Anterior cingulate cortex (tissue), 58 donors: ENCODE data around the gene PTPA.

ENCODE experiments used
- DNase-seq, 58 donors: peaks; one replicate each; lab custom pipeline; 2025; lab: John Stamatoyannopoulos, UW

Gene PTPA

GRCh38 chr9:129131300-129132145 is 20.3 kb downstream of the PTPA start:
- peak in 55 of 58 donors; percentile 14 to 83 (median 53) for DNase-seq

DNA sequence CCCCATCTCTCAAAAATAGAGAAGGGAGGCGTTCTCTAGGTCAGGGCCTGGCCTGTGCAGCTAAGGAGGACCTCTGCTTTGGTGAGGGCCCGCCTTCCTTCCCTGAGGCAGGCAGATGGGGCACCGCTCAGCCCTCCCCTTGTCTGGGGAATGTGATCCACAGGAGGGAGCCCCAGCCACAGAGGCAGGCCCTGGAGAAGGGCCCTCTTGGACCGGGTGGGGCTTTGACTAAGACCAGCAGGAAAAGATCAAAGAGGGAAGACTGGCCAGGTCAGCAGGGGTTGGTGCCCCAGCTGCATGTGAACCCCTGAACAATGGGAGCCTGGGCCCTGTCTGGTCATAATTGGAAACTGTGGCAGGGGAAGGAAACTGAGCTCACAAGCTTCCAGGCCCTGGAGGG is 21.9 kb downstream of the PTPA start:
- no peak for DNase-seq

GRCh38 chr9:129135476-129135875 is 24.3 kb downstream of the PTPA start:
- no peak for DNase-seq

DNA sequence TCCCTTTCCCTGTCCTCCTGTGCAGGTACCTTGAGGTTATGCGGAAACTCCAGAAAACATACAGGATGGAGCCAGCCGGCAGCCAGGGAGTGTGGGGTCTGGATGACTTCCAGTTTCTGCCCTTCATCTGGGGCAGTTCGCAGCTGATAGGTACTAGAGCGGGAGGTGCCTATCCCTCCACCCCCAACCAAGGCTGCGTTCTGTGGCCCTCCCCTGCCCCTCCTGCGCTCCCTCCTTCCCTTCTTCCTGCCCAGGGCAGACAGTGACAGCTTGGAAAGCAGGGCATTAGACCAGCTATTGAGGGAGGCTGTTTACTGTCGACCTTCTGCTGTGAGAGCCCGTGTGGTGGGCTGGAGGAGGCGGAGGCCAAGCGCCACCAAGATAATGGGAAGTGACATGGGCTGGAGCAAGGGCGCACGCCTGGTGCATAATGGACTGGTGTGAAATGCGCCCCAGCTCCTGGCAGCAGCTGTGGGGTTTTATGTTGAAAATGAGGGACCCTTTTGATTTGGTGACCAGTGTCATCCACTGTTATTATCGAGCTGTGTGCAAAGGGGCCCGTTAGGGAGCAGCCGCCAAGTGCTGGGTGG is 25.3 kb downstream of the PTPA start:
- DNase-seq, result no peak

DNA sequence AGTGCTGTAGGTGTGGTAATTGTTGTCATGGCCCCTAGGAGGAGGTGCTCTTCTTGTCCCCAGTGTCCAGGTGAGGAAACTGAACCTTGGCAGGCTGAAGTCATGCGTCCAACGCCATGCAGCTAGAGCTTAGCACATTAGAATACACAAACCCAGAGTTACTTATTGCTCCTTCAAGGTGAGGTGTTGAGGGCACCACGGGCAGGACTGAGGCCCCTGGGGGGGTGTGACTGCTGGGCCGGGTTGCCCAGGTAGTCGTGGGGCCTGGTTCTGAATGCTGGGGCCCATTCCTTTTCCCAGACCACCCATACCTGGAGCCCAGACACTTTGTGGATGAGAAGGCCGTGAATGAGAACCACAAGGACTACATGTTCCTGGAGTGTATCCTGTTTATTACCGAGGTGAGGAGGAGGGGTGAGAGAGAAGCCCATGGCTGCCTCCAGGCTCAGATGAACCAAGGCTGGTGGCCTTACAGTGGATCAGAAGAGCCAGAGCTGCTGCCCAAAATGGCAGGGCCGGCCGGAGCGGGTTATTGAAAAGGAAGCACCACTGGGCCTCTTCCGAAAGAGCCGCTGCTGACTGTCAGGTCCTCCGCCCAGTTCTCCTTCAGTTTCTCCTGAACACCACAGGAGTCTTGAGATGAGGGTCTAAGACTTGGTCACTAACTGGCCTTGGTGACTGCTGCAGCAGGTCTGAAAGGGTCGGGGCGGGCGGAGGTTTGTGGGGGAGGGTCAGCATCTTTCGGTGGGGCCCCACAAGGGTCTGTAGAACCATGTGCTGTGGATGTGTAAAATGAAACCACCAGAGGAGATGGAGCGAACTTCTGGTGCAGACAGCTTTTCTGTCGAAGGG is 26.3 kb downstream of the PTPA start:
- no peak for DNase-seq

GRCh38 chr9:129138144-129138462 is 26.9 kb downstream of the PTPA start:
- DNase-seq, result no peak

- DNase-seq, result peak in 5 of 58 donors; percentile 35 to 68 (median 53)
Observed at GRCh38 chr9:129138476-129139232, 27.4 kb downstream of the PTPA start.

DNA sequence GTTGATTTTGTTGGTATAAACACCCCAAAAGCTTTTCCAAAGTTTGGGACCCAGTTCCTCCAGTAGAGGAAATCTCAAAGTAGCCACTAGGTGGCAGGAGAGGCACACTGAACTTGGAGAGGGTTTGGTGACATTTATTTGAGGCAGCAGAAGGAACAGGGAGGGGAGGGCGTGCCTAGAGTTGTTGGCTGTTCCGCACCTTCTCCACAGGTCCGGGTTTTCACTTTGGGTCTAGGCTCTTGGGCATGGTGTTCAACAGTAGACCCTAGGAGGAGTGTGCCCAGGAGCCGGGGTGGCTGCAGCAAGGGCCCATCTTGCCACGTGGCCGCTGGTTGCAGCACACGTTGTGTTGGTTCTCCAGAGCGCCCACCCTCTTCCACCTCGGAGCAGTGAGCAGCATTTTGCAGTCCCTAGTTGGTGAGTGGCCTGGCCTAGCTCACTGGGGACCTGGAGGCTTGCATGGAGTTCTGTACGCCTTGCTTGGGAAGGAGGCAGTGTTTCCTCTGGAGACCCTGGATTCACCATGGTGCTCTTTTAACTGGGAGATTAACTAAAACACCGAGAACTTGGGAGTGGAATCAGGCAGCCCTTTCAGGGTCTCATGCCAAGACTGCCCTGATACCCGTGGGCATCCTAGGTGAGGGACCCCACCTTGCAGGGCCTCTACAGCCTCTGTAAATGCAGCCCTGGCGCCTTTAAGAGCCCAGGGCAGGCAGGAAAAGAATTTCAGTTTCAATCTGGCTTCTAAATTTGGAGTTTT is 28.2 kb downstream of the PTPA start:
- DNase-seq, result peak in 56 of 58 donors; percentile 22 to 88 (median 67)

- peak; percentile 27 to 94 (median 86) for DNase-seq
Observed at GRCh38 chr9:129139993-129140396, 28.8 kb downstream of the PTPA start.

DNA sequence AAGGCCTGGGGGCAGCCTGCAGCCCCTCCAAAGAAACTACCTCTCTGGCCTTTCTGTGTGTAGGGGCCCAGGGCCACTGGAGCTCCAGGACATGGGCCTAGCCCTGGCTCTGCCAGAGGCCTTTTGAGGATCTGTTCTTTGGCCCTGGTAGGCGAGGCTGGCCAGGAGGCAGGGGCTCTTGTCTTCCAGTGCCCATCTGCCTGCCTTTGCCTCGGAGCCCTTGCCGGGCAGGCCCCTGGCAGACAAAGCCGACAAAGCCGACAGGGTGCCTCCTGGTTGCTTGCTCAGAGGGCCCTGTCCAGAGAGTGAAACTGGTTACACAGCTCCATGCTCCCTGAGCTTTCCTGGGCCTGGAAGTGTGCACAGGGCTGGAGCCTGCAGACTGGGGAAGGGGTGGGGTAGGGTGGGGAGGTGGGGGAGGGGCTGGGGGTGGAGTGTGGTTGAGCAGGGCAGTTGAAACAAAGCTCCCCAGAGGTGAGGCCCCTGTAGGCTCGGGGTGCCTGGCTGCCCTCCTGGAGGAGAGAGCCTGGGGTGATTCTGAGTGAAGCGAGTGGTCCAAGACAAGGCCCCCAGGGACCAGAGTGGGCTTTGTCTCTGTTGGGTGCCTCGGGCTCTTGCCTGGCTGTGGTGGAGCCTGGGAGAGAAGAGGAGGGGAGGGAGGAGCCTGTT is 29.3 kb downstream of the PTPA start:
- peak in 30 of 58 donors; percentile 22 to 79 (median 60) for DNase-seq

DNA sequence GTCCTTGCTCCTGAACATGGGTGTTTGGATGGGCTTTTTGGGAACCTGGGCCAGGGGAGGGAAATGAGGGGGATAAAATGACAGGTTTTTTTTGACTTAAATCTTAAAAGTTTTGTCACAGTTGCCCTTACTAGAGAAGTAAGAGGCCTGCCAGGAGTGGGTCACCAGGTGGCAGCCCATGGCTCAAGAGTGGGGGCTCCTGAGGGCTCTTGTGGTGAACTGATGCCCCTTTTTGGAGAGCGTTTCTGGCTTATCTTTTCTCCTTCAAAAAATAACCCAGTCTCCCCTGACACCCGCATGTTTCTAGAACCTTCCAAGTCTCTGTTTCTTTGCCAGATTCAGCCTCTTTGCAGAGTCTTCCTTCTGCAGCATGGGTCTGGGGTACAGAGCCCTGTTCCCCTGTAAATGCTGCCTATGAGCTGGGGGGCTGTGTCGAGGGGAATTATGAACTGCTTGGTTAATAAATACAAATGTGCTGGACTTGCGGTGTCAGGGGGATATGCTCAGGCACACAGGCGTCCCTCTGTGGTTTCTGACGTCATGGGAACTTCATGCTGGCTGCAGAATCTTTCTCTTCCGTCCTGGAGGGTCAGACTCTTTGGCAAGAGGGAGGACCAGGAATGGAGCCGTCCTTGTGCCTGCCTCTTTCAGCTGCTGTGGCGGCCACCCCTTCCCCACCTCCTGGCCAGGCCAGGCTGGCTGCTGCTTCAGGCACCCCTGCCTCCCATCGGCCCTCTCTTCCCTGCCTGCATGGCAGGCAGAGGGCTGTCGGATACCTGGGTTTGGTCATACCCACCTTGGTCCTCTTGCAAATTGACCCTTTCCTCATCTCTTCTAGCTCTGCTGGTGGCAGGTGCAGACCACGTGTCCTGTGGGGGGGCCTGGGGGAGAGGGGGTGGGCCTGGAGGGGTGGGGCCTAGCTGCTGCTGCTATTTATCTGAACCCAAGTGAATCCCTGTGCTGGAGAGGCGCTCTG is 30.1 kb downstream of the PTPA start:
- peak in 31 of 58 donors; percentile 17 to 70 (median 37) for DNase-seq

GRCh38 chr9:129142138-129142935 is 31.1 kb downstream of the PTPA start:
- DNase-seq, result no peak

DNA sequence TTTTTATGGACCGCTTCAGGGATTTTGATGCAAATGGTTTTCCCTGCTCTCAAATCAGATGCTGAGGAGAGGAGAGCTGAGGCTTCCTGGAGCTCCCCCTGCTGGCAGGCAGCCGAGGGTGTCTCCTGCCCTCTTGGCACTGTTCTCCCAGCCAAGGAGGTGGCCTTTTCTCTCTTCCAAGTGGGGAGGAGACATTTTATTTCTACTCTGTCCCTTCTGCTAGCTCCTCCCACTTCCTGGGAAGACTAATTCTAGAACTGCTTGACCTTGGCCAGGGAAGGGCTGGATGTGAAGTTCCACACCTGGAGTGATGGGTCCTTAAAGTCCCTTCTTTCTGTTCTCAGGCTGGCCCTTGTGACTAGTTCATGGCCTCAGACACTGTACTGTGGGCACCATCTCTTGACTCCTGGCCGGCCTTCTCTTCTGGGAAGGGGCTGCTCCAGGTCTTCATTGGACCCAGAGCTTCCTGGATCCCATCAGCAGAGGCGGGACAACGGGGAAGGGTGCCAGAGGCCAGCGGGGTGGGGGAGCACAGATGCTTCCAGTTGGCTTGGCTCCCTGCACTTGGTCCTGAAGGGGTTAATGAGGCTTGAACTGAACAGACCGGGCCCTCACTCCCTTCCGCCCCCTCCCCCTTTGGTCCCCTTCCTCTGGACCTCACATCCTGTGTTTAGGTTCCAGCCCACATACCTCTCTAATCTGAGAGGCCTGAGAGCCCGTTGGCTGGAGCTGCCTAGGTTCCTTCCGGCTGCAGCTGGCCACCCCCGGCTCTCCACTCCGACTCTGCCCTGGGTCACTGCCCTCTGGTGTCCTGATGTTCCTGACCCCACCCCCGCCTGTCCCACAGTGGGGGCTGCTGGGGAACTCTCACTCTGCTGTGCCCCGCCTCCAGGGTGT is 32.1 kb downstream of the PTPA start:
- DNase-seq, result peak in 55 of 58 donors; percentile 12 to 88 (median 61)

- DNase-seq, result no peak
Observed at GRCh38 chr9:129145316-129145715, 34.1 kb downstream of the PTPA start.

GRCh38 chr9:129145841-129146292 is 34.7 kb downstream of the PTPA start:
- DNase-seq, result peak in 1 of 58 donors; percentile 34

GRCh38 chr9:129146441-129146941 is 35.3 kb downstream of the PTPA start:
- peak in 39 of 58 donors; percentile 13 to 77 (median 36) for DNase-seq
